Neural cell (in vitro differentiated cells): ENCODE results near the gene MCAT. TPM values are rescaled to one million over a fixed set of nuclear protein-coding genes. Genes with fewer than 3 reads are reported as not detected.
A peak's percentile ranks its signal among the peaks of the same experiment; 100 is the strongest.

Source experiments
- H2AFZ ChIP-seq: fragments of 200-600, 300-800 bp; sonication (generic), shearing (Covaris generic); 2 replicates; pipeline ENCODE4 v1.6.0; 2014; ENCODE audit warnings: low read depth, mild to moderate bottlenecking, antibody characterized with exemption, low read length, moderate library complexity
- H3F3A ChIP-seq: fragments of 200-600 bp; shearing (Covaris generic); 2 replicates; pipeline ENCODE4 v1.6.1; 2016; ENCODE audit warnings: mild to moderate bottlenecking, moderate library complexity, mixed read lengths, antibody characterized with exemption, low read length; ENCODE audit not compliant: insufficient read depth, poor library complexity, severe bottlenecking
- H3K27ac ChIP-seq: fragments of 200-600, 300-800 bp; sonication (generic), shearing (Covaris generic); 2 replicates; pipeline ENCODE4 v1.5.1; 2014; ENCODE audit warnings: mild to moderate bottlenecking, low read length, moderate library complexity
- H3K27me3 ChIP-seq: fragments of 300-800, 200-600 bp; sonication (generic), shearing (Covaris generic); 2 replicates; pipeline ENCODE4 v1.6.0; 2014; ENCODE audit warnings: mild to moderate bottlenecking, low read depth, low read length, moderate library complexity; ENCODE audit not compliant: insufficient read depth
- H3K36me3 ChIP-seq: fragments of 300-800, 200-600 bp; sonication (generic), shearing (Covaris generic); 2 replicates; pipeline ENCODE4 v1.5.1; 2014; ENCODE audit warnings: mild to moderate bottlenecking, antibody characterized with exemption, low read length, moderate library complexity; ENCODE audit not compliant: insufficient read depth
- H3K4me2 ChIP-seq: fragments of 300-800, 200-600 bp; sonication (generic), shearing (Covaris generic); 2 replicates; pipeline ENCODE4 v1.6.0; 2014; ENCODE audit warnings: mild to moderate bottlenecking, low read length
- H3K4me3 ChIP-seq: fragments of 300-800, 200-600 bp; sonication (generic), shearing (Covaris generic); 2 replicates; pipeline ENCODE4 v1.5.1; 2014; ENCODE audit warnings: mild to moderate bottlenecking, low read length, moderate library complexity
- H3K79me2 ChIP-seq: fragments of 200-600 bp; shearing (Covaris generic); replicated peaks from 2 replicates; pipeline ENCODE4 v1.6.0; 2014; ENCODE audit warnings: mild to moderate bottlenecking, low read length, moderate library complexity; ENCODE audit not compliant: insufficient read depth
- H3K9ac ChIP-seq: fragments of 300-800, 200-600 bp; sonication (generic), shearing (Covaris generic); 2 replicates; pipeline ENCODE4 v1.6.1; 2016; ENCODE audit warnings: mild to moderate bottlenecking, low read length, mixed read lengths
- H3K9me2 ChIP-seq: fragments of 200-600 bp; shearing (Covaris generic); 2 replicates; pipeline ENCODE4 v1.6.1; 2016; ENCODE audit warnings: mild to moderate bottlenecking, low read length, mixed read lengths; ENCODE audit not compliant: insufficient read depth
- H3K9me3 ChIP-seq: fragments of 200-600, 300-800 bp; sonication (generic), shearing (Covaris generic); 2 replicates; pipeline ENCODE4 v1.6.1; 2016; ENCODE audit warnings: mild to moderate bottlenecking, mixed run types, low read length, moderate library complexity, mixed read lengths
- H4K20me1 ChIP-seq: fragments of 200-600 bp; shearing (Covaris generic); 2 replicates; pipeline ENCODE4 v1.6.1; 2016; ENCODE audit warnings: mild to moderate bottlenecking, mixed run types; ENCODE audit not compliant: insufficient read depth
- CTCF ChIP-seq: fragments of 450-650 bp; IDR thresholded peaks from 2 replicates; pipeline ENCODE4 v1.5.1; 2014; ENCODE audit warnings: antibody characterized with exemption, mild to moderate bottlenecking, moderate library complexity; ENCODE audit not compliant: poor library complexity, severe bottlenecking
- EP300 ChIP-seq: fragments of 450-650 bp; conservative IDR thresholded peaks from 2 replicates; pipeline ENCODE4 v1.6.1; 2014; ENCODE audit warnings: antibody characterized with exemption, mild to moderate bottlenecking, moderate library complexity; ENCODE audit not compliant: poor library complexity, severe bottlenecking
- EZH2 ChIP-seq: fragments of 200-600, 300-800 bp; shearing (Covaris generic), sonication (generic); IDR thresholded peaks from 2 replicates; pipeline ENCODE4 v1.6.1; 2014; ENCODE audit warnings: antibody characterized with exemption, low read length, borderline replicate concordance, mild to moderate bottlenecking; ENCODE audit not compliant: insufficient read depth, poor library complexity, severe bottlenecking
- MXI1 ChIP-seq: fragments of 450-650 bp; conservative IDR thresholded peaks from 2 replicates; pipeline ENCODE4 v1.6.1; 2014; ENCODE audit warnings: antibody characterized with exemption, mild to moderate bottlenecking; ENCODE audit not compliant: poor library complexity, severe bottlenecking
- POLR2AphosphoS5 ChIP-seq: IDR thresholded peaks from 2 replicates; pipeline ENCODE4 v1.6.1; 2012
- RAD21 ChIP-seq: fragments of 450-650 bp; conservative IDR thresholded peaks from 2 replicates; pipeline ENCODE4 v1.6.1; 2014; ENCODE audit warnings: antibody characterized with exemption, mild to moderate bottlenecking, moderate library complexity
- REST ChIP-seq: IDR thresholded peaks from 2 replicates; pipeline ENCODE4 v1.6.1; 2012; ENCODE audit warnings: borderline replicate concordance
- SMC3 ChIP-seq: fragments of 450-650 bp; conservative IDR thresholded peaks from 2 replicates; pipeline ENCODE4 v1.6.1; 2014; ENCODE audit warnings: antibody characterized with exemption, mild to moderate bottlenecking, moderate library complexity; ENCODE audit not compliant: poor library complexity
- TAF1 ChIP-seq: IDR thresholded peaks from 2 replicates; pipeline ENCODE4 v1.6.1; 2012; ENCODE audit warnings: low read depth
- polyA plus RNA-seq: library from polyadenylated mRNA; depleted of rRNA; stranded (reverse); fragments of >200 nt; gene quantifications from 2 replicates; pipeline ENCODE4 v1.2.3, GENCODE V29; 2014

The MCAT gene
- polyA plus RNA-seq, 1 donor from 2014 or later = 46.8 TPM

- Histone ChIP-seq H3K4me2 (peak overlapping the region; percentile 39), H4K20me1 (no peaks in the 10 kb centered on the region), H3K9me3 (no peaks in the 10 kb centered on the region), H3K27ac (no peak overlapping the region), H3F3A (no peaks in the 10 kb centered on the region), H2AFZ (no peak overlapping the region), H3K4me3 (peak overlapping the region; percentile 80), H3K36me3 (no peaks in the 10 kb centered on the region), H3K9ac (peak overlapping the region; percentile 9), H3K27me3 (peaks cover 35% of the 10 kb centered on the region), H3K79me2 (no peaks in the 10 kb centered on the region), H3K9me2 (no peaks in the 10 kb centered on the region)
- no peak for TF ChIP-seq TAF1
- TF ChIP-seq EP300 = no peak
- no peak for TF ChIP-seq POLR2AphosphoS5
- no peak for TF ChIP-seq SMC3
- TF ChIP-seq REST = no peak
- TF ChIP-seq RAD21 = no peak
- TF ChIP-seq MXI1 = no peak
- TF ChIP-seq CTCF = no peak
- TF ChIP-seq EZH2 = no peak
These were observed 33.2 kb downstream of the MCAT start for GRCh38 chr22:43109921-43110443.

- Histone ChIP-seq H2AFZ (no peak overlapping the region), H3K79me2 (no peaks in the 10 kb centered on the region), H3K27me3 (peaks cover 35% of the 10 kb centered on the region), H3K9me2 (no peaks in the 10 kb centered on the region), H3K27ac (no peak overlapping the region), H3F3A (no peaks in the 10 kb centered on the region), H3K36me3 (no peaks in the 10 kb centered on the region), H4K20me1 (no peaks in the 10 kb centered on the region), H3K9me3 (no peaks in the 10 kb centered on the region), H3K4me2 (no peak overlapping the region), H3K4me3 (no peak overlapping the region), H3K9ac (no peak overlapping the region)
- no peak for TF ChIP-seq POLR2AphosphoS5
- TF ChIP-seq CTCF = no peak
- no peak for TF ChIP-seq EZH2
- no peak for TF ChIP-seq RAD21
- TF ChIP-seq EP300 = no peak
- TF ChIP-seq SMC3 = no peak
- TF ChIP-seq TAF1 = no peak
- no peak for TF ChIP-seq REST
- no peak for TF ChIP-seq MXI1
These were observed 33.7 kb downstream of the MCAT start for GRCh38 chr22:43109511-43109910.
